SH-SY5Y (cell line): ENCODE data around the gene CSDE1.

Source experiments
- GATA2 ChIP-seq: IDR thresholded peaks from 2 replicates; pipeline ENCODE4 v1.6.1; 2011; ENCODE audit warnings: mild to moderate bottlenecking, low read depth, low read length
- GATA3 ChIP-seq: IDR thresholded peaks from 2 replicates; pipeline ENCODE4 v1.6.1; 2011; ENCODE audit warnings: low read depth, mild to moderate bottlenecking, low read length, moderate library complexity

- no peak for TF ChIP-seq GATA2
- TF ChIP-seq GATA3 = no peak
Observed at GRCh38 chr1:114755006-114755931, 2.5 kb downstream of the CSDE1 start.
